Anterior cingulate cortex (tissue), 58 donors: ENCODE data around the gene EML3.
A peak's percentile ranks its signal among the peaks of the same experiment; 100 is the strongest.
"Not testable (repeated sequence)": the region's sequence is repeated elsewhere in the genome, so short reads cannot be mapped to it uniquely, and the experiment has no call there.

ENCODE experiments used
- DNase-seq, 58 donors: peaks; one replicate each; lab custom pipeline; 2025; lab: John Stamatoyannopoulos, UW

Gene EML3, protein sequence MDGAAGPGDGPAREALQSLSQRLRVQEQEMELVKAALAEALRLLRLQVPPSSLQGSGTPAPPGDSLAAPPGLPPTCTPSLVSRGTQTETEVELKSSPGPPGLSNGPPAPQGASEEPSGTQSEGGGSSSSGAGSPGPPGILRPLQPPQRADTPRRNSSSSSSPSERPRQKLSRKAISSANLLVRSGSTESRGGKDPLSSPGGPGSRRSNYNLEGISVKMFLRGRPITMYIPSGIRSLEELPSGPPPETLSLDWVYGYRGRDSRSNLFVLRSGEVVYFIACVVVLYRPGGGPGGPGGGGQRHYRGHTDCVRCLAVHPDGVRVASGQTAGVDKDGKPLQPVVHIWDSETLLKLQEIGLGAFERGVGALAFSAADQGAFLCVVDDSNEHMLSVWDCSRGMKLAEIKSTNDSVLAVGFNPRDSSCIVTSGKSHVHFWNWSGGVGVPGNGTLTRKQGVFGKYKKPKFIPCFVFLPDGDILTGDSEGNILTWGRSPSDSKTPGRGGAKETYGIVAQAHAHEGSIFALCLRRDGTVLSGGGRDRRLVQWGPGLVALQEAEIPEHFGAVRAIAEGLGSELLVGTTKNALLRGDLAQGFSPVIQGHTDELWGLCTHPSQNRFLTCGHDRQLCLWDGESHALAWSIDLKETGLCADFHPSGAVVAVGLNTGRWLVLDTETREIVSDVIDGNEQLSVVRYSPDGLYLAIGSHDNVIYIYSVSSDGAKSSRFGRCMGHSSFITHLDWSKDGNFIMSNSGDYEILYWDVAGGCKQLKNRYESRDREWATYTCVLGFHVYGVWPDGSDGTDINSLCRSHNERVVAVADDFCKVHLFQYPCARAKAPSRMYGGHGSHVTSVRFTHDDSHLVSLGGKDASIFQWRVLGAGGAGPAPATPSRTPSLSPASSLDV

DNA sequence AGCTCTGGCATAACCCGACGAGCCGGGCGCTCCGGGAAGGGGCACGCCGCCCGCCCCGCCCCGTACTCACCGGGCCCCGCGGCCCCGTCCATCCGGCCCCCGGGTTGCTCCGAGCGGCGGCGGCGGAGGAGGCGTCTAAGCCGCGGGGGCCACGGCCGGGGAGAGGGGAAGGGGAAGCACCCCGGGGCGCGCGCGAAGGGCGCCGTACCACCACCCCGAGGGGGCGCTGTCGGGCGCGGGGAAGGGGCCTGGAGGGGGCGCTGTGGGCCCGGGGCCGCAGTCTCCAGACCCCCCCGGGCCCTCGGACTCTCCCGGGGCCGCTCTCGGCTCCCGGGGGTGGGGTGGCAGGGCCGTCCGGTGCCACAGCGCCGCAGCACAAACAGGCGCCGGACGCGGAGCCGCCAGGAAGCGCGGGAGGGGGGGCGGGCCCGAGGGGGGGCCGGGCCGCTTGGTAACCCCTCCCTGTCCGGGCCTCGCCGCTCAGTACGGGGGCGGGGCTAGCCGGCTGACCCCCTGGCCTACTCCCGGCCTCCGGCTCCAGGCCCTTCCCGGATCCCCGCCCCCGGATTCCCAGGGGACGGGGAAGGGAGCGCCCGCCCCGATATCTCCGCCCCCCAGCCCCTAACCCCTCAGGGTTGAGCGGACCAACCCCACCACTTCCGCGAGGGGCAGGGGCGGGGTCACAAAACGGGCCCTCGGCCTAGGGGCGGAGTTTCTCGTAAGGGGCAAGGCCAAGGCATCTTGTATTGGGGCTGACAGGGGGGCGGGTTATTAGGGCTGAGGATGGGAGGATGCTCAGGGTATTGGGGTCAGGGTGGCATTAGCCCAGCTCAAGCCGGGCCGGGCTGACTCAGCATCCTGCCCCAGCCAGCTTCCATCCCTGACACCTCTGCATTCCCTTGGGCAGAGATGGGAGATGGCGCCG lies at the start of gene EML3, which contains the start of gene ROM1:
Gene EML3, minus strand, starts transcription at position 410 of the 925 bp plus-strand sequence. Its CDS starts 318 bp downstream, at position 92.
Gene ROM1, plus strand, starts transcription at position 892 of the 925 bp plus-strand sequence. Its CDS starts 25 bp downstream, at position 917.
- peak in 56 of 58 donors; percentile 47 to 93 (median 80) for DNase-seq

DNA sequence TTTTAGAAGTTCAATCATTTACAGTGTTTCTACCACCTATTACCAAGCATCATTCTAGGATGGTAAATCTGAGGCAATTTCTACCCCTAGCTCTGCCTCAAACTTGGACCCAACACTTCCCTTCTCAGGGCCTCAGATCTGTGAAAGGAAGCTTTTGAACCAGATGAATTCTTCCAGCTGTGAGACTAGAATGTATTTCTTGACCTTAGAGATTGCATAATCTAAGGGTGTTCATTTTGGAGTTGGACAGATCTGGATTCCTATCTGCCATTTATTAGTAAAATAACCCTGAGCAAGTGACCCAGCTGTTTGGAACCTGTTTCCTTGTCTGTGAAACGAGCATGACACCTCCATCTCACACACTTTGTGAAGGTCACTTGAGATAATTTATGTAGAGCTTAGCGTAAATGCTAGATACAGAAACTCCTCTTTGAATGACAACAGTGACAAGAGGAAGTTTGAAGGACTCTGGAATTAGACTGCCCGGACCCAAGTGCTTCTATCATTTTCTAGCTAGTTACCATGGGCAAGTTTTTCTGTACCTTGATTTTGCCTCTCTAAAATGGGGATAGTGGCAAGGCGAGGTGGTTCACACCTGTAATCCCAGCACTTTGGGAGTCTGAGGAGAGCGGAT lies 44.3 kb upstream of the EML3 start:
- DNase-seq: no peak

DNA sequence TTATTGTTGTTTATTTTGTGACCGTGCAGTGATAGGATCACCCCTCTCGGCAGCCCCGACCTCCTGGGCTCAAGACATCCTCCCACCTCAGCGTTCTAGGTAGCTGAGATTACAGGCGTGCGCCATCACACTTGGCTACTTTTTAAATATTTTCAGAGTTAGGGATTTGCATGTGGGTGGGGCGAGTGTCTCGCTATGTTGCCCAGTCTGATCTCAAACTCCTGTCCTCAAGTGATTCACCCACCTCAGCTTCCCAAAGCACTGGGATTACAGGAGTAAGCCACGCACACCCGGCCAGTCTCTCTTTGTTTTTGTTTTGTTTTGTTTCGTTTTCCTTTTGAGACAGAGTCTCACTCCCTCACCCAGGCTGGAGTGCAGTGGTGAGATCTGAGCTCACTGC lies 41.7 kb upstream of the EML3 start:
- DNase-seq: no peak

DNA sequence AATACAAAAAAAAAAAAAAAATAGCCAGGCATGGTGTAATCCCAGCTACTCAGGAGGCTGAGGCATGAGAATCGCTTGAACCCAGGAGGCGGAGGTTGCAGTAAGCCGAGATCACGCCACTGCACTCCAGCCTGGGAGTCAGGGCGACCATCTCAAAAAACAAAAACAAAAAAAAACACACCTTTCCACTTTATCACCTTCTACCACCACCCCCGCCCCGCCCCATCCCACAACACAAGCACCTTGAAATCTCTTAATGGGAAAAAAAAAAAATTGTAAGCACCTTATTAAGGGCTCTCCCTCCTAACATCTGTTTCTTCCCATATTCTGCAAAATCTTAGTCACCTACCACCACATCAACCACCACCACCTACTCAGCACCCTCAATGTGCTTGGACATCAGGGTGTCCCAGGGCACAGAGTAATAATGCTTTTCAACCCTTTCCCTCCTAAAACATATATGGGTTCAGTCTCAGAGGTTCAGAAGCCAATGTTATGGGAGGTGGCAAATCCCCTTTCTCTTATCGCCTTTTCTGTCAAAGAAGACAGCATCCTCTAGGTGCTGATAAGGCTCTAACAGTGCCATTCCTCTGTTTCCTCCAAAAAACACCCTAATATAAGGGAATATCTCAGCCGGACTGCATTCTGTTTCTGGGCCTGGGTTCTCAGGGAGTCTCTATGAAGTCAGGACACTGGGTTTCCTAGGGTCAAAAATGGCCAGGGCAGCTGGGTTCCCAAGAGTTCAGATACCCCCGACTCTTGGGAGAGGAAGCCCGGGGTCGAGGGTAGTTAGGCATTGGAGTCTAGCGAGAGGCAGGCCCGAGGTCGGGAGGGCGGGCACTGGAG lies 39.8 kb upstream of the EML3 start:
- DNase-seq: no peak

DNA sequence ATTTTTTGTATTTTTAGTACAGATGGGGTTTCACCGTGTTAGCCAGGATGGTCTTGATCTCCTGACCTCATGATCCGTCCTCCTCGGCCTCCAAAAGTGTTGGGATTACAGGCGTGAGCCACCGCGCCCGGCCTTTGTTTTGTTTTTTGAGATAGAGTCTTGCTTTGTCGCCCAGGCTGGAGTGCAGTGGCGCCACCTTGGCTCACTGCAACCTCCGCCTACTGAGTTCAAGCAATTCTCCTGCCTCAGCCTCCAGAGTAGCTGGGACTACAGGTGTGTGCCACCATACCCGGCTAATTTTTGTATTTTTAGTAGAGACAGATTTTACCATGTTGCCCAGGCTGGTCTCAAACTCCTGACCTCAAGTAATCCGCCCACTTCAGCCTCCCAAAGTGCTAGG lies 37.7 kb upstream of the EML3 start:
- DNase-seq: not testable (repeated sequence)

DNA sequence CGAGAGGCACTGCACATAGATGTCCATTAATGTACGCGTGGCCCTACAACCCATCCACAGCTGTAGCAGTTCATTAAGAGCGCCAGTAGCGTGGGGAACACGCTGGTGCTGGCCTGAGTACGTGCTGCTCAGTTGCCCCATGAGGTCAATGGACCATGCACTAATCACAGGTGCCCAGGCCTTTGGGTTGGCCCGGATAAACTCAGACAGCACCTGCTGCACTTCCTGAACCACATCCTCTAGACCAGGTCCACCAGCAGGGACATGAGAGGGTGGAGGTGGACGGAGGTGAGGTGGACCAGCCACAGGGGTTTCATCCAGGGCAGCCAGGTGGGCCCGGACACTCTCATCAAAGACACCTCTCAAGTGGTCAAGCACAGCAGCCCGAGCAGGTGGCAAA lies 36.9 kb upstream of the EML3 start:
- DNase-seq: no peak

DNA sequence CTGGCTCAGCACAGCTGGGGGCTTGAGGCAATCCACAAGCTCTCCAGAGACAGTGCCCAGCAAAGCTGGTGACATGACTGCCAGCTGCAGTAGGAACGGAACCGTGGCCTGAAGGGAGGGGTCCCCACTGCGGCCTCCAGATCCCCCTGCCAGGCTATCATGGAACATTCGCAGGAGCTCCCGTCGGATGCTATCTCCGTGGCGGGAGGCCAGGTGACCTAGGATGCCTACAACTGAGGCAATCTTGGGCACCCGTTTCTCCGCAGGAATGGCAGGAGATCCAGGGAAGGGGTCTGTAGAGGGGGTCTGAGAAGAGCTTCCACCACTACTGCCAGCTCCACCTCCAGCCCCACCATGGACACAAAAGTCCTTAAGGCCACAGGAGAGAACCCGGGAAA lies 36.4 kb upstream of the EML3 start:
- no peak for DNase-seq

DNA sequence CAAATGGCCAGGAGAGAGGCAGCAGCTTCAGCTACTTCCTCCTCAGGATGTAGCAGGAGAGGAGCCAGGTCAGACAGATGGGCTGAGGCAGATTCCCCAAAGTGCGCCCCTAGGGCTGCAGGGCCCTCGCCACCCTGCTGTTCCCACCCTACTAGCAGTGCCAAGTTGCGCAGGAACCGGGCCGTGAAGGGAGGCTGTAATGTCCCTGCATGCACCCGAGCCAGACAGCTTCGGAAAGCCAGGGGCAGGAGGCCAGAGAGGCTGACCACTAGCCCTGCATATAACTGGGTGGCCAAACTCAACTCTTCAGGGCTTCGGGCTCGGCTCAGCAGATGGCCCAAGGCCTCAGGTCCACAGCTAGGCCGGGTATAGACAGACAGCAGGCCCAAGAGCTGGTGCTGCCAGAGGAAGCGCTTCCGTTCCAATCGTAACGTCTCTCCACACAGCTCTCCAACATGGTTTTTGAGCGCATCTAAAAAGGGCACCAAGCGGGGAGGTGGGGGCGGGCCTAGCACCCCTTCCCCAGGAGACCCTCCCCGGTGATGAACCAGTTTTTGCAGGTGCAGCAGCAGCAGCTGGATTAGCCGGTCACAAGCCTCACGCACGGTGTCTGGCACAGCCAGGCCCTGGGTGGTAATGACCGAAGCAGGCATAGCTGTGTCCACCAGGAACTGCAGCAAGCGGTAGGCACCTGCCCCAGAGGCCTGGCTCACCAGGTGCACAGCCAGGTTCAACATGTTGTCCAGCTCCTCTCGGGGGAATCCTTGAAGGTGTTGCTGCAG lies 35.8 kb upstream of the EML3 start:
- DNase-seq: no peak

DNA sequence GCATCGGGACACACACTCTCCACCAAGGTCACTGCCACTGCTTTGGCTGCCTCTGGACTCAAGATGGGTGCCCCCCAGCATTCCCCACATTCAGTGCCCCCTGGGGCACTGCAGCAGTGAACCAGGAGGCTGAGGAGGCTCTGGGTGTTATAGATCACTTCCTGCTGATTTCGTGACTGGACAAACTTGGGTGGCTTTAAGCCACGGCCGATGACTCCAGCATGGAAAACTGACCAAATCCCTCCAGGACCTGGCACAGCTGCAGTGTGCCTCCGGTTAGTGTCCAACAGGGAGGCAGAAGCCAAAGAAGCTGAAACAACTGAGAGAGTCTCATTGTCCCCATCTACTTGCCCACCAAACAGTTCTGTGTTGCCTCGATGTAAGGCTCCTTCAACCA lies 35.0 kb upstream of the EML3 start:
- DNase-seq: no peak

DNA sequence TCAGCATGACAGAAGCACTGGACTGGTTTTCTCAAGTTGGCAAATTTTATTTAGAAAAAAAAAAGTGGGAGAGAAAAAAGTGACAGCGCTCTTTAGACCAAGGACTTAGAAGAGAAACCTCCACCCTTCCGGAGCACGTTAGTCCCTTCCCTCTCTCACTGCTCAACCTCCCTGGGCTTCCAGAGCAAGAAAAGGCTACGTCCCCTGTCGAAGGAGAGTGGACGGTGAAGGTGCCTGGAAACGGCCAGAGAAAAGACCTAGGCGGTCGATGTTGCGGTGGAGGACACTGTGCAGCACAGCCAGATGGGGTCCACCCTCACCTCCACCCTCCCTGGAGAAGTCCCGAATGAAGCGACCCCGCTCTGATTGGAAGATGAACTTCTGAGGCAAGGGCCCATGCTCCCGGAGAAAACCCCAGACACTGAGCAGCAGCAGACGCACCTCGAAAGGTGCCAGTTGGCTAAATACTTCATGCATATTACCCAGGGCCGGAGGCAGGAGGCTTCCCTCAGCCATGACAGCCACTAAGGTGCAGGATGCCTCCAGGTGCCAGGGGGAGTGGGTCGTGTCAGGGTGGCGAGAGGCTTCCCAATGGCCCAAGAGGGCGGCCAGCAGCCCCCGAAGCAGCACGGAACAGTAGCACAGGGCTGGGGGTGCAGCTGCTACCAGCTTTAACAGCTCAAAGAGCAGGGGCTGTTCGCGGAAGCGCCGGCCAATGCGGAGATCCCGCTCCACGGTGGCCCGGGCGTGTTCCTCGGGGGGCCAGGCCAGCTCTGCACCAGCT lies 34.4 kb upstream of the EML3 start:
- DNase-seq: peak in 4 of 58 donors; percentile 8 to 39 (median 31)

DNA sequence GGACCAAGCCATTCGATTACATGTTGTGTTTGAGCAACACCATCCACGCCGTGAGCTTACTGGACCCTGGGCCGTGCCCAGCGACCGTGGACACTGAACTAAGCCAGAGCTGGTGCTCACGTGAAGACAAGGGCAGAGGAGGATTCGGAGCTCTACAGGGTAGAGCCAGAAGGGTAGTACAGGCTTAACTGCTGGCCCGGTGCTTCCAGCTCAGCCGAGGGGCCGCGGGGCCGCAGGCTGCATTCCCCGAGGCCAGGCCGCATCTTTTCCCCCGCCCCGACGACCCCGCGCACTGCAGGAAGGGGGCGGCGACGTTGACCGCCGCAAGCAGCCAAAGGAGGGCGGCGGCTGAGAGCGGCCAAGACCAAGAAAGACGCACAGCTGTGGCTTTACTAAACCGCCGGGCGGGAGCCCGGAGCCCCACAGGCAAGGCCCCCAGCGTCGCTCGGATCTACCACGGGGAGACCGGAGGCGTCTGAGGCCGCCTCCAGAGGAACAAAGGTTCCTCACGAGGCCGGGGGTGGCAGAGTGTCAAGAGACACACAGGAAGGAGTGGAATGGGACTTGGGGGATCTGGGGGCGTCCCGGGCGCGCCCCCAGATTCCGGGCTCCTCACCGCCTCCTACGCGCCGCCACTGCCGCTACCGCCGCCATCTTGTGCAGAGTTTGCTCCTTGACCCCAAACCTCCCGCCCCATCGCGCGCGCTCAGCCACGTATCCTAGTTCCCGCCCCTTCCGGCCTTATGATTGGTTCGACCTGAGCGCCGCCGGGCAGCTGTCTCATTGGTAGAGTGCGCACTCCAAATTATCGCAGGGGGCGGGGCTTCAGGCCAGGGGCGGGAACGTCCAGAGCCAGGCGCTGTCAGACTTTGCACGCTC lies 33.6 kb upstream of the EML3 start, which contains the start of gene GANAB:
Gene GANAB, minus strand, starts transcription at position 668 of the 879 bp plus-strand sequence. Its CDS starts 14 bp downstream, at position 654.
- peak; percentile 76 to 99 (median 97) for DNase-seq

DNA sequence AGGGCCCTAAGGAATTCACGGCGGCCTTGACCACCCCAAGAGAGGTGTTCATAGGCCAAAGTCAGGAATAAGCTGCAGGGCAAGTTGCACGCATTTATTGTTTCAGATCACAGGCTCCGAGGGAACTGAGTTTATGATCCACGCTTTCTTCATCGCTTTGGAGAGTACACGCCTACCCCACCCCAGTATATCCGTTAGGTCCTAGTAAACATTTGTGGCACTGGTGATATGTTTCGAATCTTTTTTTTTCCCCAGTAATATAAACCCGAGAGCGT lies 33.0 kb upstream of the EML3 start:
- DNase-seq: no peak

DNA sequence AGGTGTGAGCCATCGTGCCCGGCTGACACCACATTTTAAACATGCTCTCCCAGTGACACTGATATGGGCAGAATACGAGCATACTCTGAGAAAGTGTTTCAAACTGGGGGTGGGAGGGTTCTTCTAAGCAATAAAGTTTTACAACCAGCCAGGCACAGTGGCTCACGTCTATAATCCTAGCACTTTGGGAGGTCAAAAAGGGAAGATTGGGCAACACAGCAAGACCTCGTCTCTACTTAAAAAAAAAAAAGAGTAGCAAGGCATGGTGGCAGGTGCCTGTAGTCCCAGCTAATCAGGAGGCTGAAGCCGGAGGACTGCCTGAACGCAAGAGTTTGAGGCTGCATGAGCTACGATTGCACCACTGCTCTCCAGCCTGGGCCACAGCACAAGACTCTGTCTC lies 31.6 kb upstream of the EML3 start:
- no peak for DNase-seq

DNA sequence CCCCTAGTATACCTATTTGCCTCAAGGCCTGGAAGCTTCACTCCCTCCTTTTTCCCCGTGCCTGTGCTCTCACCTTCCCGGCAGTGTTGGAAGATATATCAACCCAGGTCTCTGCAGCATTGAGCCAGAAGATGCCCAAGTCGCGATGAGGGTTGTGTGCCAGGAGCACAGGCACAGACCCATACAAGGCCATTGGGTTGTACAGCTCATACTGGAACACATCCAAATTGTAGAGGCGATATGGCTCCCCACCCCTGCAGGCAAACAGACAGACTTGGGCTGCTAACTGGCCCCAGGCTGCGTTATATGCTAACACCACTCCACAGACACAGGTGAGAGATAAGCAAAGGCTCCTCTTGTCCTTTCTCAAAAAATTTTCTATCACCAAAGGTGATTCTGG lies 19.9 kb upstream of the EML3 start:
- DNase-seq: no peak

DNA sequence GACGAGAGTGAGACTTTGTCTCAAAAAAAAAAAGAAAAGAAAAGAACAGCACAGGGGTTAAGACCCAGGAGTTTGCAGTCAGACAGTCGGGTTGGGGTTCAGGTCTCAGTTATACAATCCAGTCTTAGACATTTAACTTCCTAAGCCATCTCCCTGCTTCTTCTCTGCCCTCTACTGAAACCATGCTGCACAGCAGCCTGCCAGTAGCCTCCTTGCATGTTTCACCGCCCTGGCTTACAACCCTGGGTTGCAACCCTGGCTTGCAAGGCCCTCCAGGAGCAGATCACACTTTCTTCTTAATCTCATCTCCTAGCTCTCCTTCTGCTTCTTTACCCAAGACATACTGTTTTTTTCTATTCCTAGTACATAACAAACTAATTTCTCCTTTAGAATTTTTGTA lies 15.1 kb upstream of the EML3 start:
- no peak for DNase-seq

DNA sequence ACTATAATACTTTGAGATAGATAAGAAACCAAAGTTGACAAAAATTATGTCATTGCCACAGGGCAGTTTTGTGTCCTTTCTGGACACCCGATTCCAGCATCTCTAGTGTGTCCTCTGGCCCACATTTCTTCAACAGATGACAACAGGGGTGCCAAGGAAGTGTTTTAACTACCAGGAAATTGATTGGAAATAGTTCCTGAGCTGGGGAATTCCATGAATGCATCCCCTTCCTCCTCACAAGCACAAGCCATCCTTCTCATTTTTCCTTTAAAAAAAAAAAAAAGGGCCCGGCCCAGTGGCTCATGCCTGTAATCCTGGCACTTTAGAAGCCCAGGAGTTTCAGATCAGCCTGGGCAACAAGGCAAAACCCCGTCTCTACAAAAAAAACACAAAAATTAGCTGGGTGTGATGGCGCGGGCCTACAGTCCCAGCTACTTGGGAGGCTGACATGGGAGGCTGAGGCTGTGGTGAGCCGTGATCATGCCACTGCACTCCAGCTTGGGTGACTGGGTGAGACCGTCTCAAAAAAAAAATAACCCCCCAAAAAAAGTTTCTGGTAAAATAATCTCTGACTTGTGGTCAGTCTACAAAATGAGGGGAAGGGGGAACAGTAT lies 10.0 kb upstream of the EML3 start:
- no peak for DNase-seq
